Measurements from ENCODE around the gene PNPLA7.
A peak's percentile ranks its signal among the peaks of the same experiment; 100 is the strongest.
"Not testable (repeated sequence)": the region's sequence is repeated elsewhere in the genome, so short reads cannot be mapped to it uniquely, and the experiment has no call there.

Gene PNPLA7

GRCh38 chr9:137540536-137540935 lies 9.7 kb downstream of the PNPLA7 start:
- no peak for DNase-seq (ENCODE audit: low spot score)

GRCh38 chr9:137538058-137538457 lies 12.1 kb downstream of the PNPLA7 start:
- no peak for DNase-seq (ENCODE audit: low spot score)

GRCh38 chr9:137536594-137537131 lies 13.5 kb downstream of the PNPLA7 start:
- DNase-seq (ENCODE audit: low spot score), result not testable (repeated sequence)

GRCh38 chr9:137535120-137535428 lies 15.1 kb downstream of the PNPLA7 start:
- no peak for DNase-seq (ENCODE audit: low spot score)

- peak; percentile 80 for DNase-seq (ENCODE audit: low spot score)
Observed at GRCh38 chr9:137534256-137535119, 15.7 kb downstream of the PNPLA7 start.

GRCh38 chr9:137532891-137533468 lies 17.2 kb downstream of the PNPLA7 start:
- not testable (repeated sequence) for DNase-seq (ENCODE audit: low spot score)

- no peak for DNase-seq (ENCODE audit: low spot score)
Observed at GRCh38 chr9:137531099-137531765, 19.0 kb downstream of the PNPLA7 start.

GRCh38 chr9:137530331-137530730 lies 19.9 kb downstream of the PNPLA7 start:
- DNase-seq (ENCODE audit: low spot score), result no peak

GRCh38 chr9:137524981-137525317 lies 25.3 kb downstream of the PNPLA7 start:
- DNase-seq (ENCODE audit: low spot score), result no peak

- no peak for DNase-seq (ENCODE audit: low spot score)
Observed at GRCh38 chr9:137524161-137524980, 25.8 kb downstream of the PNPLA7 start.

- DNase-seq (ENCODE audit: low spot score), result no peak
Observed at GRCh38 chr9:137522746-137523455, 27.3 kb downstream of the PNPLA7 start.

- no peak for DNase-seq (ENCODE audit: low spot score)
Observed at GRCh38 chr9:137521405-137521985, 28.7 kb downstream of the PNPLA7 start.

GRCh38 chr9:137520614-137521404 lies 29.4 kb downstream of the PNPLA7 start:
- no peak for DNase-seq (ENCODE audit: low spot score)

GRCh38 chr9:137519553-137519952 lies 30.6 kb downstream of the PNPLA7 start:
- no peak for DNase-seq (ENCODE audit: low spot score)

GRCh38 chr9:137518661-137519459 lies 31.3 kb downstream of the PNPLA7 start:
- not testable (repeated sequence) for DNase-seq (ENCODE audit: low spot score)

- peak; percentile 37 for DNase-seq (ENCODE audit: low spot score)
Observed at GRCh38 chr9:137516144-137516917, 33.9 kb downstream of the PNPLA7 start.

GRCh38 chr9:137515338-137515724 lies 34.9 kb downstream of the PNPLA7 start:
- no peak for DNase-seq (ENCODE audit: low spot score)

GRCh38 chr9:137514691-137515337 lies 35.4 kb downstream of the PNPLA7 start:
- peak; percentile 67 for DNase-seq (ENCODE audit: low spot score)

All from SW480 (cell line).